WTC11 (cell line): Measurements from ENCODE around the gene PLEKHB1.

Source experiments
- GTF2I ChIP-seq: fragments of 250-450 bp; sonication (Bioruptor Pico); conservative IDR thresholded peaks from 2 replicates; pipeline ENCODE4 v1.4.0; 2021; ENCODE audit warnings: mild to moderate bottlenecking
- SP1 ChIP-seq: sonication (generic); formaldehyde crosslinking; conservative IDR thresholded peaks from 2 replicates; pipeline ENCODE4 v1.8.1; 2022; ENCODE audit warnings: missing genetic modification reagents
- TF ChIP-seq, protein P1 (sequence below): fragments of 250-450 bp; sonication (Bioruptor Pico); IDR thresholded peaks from 2 replicates; pipeline ENCODE4 v2.1.2; 2022; ENCODE audit warnings: mild to moderate bottlenecking, moderate library complexity
- TF ChIP-seq, protein P2 (sequence below): sonication (generic); formaldehyde crosslinking; IDR thresholded peaks from 2 replicates; pipeline ENCODE4 v1.8.1; 2022; ENCODE audit warnings: mild to moderate bottlenecking, missing genetic modification reagents, moderate library complexity, borderline replicate concordance

DNA sequence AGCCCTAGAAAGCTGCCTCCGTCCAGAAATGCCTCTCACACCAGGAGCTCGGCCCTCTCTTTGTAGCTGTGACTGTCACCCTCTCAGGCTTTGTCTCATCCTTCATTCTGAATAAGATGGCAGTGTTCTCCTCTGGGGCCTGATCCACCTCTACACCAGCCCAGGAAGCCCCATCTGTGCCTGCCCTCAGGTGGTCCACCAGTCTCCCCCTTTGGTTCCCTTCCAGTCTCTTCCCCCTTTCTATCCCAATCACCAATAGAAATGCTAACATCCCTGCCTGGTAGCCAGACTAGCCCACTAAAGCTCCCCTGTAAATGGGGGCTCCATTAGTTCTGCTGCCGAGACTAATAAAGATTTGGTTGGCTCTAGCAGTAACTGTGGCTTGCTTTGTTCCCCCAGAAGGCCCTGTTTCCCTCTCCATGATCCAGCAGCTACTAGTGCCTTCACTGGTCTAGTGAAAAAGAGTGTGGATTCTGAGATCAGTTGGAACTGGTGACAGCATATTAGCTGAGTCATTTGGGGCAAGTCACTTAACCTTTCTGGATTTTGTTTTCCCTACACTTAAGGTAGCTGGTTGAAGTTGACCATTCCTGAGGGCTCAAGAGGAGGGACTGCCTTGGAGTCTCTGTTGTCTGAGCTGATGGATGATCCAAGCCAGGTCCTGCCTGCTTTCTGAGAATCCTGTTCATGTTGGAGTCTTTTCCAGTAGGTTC, 16.2 kb downstream of the PLEKHB1 start:
- TF ChIP-seq, protein P1, sequence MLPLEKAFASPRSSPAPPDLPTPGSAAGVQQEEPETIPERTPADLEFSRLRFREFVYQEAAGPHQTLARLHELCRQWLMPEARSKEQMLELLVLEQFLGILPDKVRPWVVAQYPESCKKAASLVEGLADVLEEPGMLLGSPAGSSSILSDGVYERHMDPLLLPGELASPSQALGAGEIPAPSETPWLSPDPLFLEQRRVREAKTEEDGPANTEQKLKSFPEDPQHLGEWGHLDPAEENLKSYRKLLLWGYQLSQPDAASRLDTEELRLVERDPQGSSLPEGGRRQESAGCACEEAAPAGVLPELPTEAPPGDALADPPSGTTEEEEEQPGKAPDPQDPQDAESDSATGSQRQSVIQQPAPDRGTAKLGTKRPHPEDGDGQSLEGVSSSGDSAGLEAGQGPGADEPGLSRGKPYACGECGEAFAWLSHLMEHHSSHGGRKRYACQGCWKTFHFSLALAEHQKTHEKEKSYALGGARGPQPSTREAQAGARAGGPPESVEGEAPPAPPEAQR (CRISPR knock-in tag): no peak
- TF ChIP-seq, protein P2, sequence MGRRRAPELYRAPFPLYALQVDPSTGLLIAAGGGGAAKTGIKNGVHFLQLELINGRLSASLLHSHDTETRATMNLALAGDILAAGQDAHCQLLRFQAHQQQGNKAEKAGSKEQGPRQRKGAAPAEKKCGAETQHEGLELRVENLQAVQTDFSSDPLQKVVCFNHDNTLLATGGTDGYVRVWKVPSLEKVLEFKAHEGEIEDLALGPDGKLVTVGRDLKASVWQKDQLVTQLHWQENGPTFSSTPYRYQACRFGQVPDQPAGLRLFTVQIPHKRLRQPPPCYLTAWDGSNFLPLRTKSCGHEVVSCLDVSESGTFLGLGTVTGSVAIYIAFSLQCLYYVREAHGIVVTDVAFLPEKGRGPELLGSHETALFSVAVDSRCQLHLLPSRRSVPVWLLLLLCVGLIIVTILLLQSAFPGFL (CRISPR knock-in tag): no peak
- TF ChIP-seq GTF2I: no peak
- no peak for TF ChIP-seq SP1 (CRISPR knock-in tag)
